CD8-positive, alpha-beta memory T cell (primary cell): Measurements from ENCODE around the gene ITPR2. TPM values are rescaled to one million over a fixed set of nuclear protein-coding genes. Genes with fewer than 3 reads are reported as not detected.
A peak's percentile ranks its signal among the peaks of the same experiment; 100 is the strongest.

Experiments used
- CTCF ChIA-PET: fragments of 350-600 bp; sonication (Branson Sonifier 250); formaldehyde crosslinking; loops from one replicate; lab custom pipeline; 2021; ENCODE audit warnings: antibody characterized with exemption; lab: Charles Lee
- POLR2A ChIA-PET: fragments of 350-600 bp; sonication (Branson Sonifier 250); formaldehyde crosslinking; loops from one replicate; lab custom pipeline; 2021; ENCODE audit warnings: antibody characterized with exemption; lab: Charles Lee
- DNase-seq, 5 donors: peaks; one replicate each; pipeline versions ENCODE4 v3.0.0 to v3.0.0-alpha.2; 2020 to 2022; ENCODE audit warnings: mixed read lengths in 1 of 5
- H3K27ac ChIP-seq: one replicate; pipeline ENCODE4 v1.7.0; 2013; ENCODE audit warnings: low read depth, mild to moderate bottlenecking, low read length, moderate library complexity
- H3K27me3 ChIP-seq: 2 replicates; pipeline ENCODE4 v1.7.0; 2013; ENCODE audit warnings: low read length, mild to moderate bottlenecking; ENCODE audit not compliant: insufficient read depth, poor library complexity, severe bottlenecking
- H3K36me3 ChIP-seq: 2 replicates; pipeline ENCODE4 v1.7.0; 2013; ENCODE audit warnings: mild to moderate bottlenecking, low read length, moderate library complexity; ENCODE audit not compliant: insufficient read depth
- H3K4me1 ChIP-seq: 2 replicates; pipeline ENCODE4 v1.7.0; 2013; ENCODE audit warnings: mild to moderate bottlenecking, low read length, moderate library complexity; ENCODE audit not compliant: insufficient read depth
- H3K4me3 ChIP-seq: 2 replicates; pipeline ENCODE4 v1.7.0; 2013; ENCODE audit warnings: mild to moderate bottlenecking, low read length
- H3K9me3 ChIP-seq: 2 replicates; pipeline ENCODE4 v1.7.0; 2013; ENCODE audit warnings: mild to moderate bottlenecking, low read length
- H3K27ac Mint-ChIP-seq, 8 donors: one replicate each; pipeline ENCODE4 v1.8.0; 2020 to 2021; ENCODE audit warnings: mixed read lengths in 8 of 8, mild to moderate bottlenecking in 6 of 8, inconsistent platforms in 3 of 8, moderate library complexity in 3 of 8
- H3K27me3 Mint-ChIP-seq, 2 donors: one replicate each; pipeline ENCODE4 v1.8.0; 2020 to 2021; ENCODE audit warnings: mixed read lengths in 2 of 2, mild to moderate bottlenecking in 1 of 2, moderate library complexity in 1 of 2
- H3K36me3 Mint-ChIP-seq, 3 donors: one replicate each; pipeline ENCODE4 v1.8.0; 2020 to 2021; ENCODE audit warnings: mixed read lengths in 3 of 3, inconsistent platforms in 1 of 3, mild to moderate bottlenecking in 1 of 3
- H3K4me1 Mint-ChIP-seq, 3 donors: one replicate each; pipeline ENCODE4 v1.8.0; 2020 to 2021; ENCODE audit warnings: mixed read lengths in 3 of 3, inconsistent platforms in 1 of 3, mild to moderate bottlenecking in 1 of 3
- H3K4me3 Mint-ChIP-seq, 7 donors: one replicate each; pipeline ENCODE4 v1.8.0; 2020 to 2021; ENCODE audit warnings: mixed read lengths in 7 of 7, mild to moderate bottlenecking in 6 of 7, moderate library complexity in 4 of 7, inconsistent platforms in 2 of 7
- H3K9me3 Mint-ChIP-seq, 5 donors: one replicate each; pipeline ENCODE4 v1.8.0; 2020 to 2022; ENCODE audit warnings: mixed read lengths in 5 of 5, mild to moderate bottlenecking in 3 of 5, moderate library complexity in 2 of 5, inconsistent platforms in 1 of 5
- polyA plus RNA-seq: library from polyadenylated mRNA; unstranded; fragments of 300-500 nt; fragmentation: Illumina TruSeq; gene quantifications from one replicate; pipeline ENCODE4 v1.2.3, GENCODE V29; 2021
- total RNA-seq, 2 experiments: library from RNA; stranded (reverse); gene quantifications; one replicate each; pipeline ENCODE4 v1.2.3, GENCODE V29; 2021

The ITPR2 gene
- total and polyA plus RNA-seq, 3 experiments from 2014 or later: 13.0 to 29.4 (median 24.0) TPM

DNA sequence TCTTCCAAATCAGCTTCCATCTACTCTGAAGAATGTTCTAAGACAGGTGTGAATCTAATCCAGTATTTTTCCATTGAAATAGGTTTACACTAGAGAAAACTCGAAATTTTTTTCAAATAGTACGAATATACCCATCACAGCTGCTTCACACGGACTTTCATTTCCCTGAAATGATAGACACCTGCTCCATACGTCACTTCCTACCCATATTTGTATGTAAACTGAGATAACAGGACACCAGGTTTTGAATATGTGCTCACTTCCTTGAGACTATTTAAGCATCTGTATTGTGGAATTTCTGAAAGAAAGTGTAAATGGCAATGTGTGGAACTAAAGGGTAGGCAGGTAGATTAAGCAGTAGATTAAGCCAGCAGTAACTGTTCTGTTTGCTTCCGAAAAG, 13.4 kb upstream of the ITPR2 start:
- H3K4me3 ChIP-seq: no peak overlapping the region
- Mint-ChIP-seq H3K4me3 (no peak overlapping the region), H3K36me3 (no peaks in the 10 kb centered on the region), H3K4me1 (no peaks in the 10 kb centered on the region), H3K27me3 (peaks cover 5 to 10% of the 10 kb centered on the region in 2 donors), H3K27ac (no peak overlapping the region), H3K9me3 (no peaks in the 10 kb centered on the region)
- H3K9me3 ChIP-seq: no peaks in the 10 kb centered on the region
- ChIA-PET POLR2A (no interaction called here), CTCF (interaction anchor here (0.7 to 1.5 kb wide), 3 partner anchors 13 to 169 kb away, joined by 3 to 5 read pairs (median 4); partner anchors contain the start of gene ITPR2)
- no peaks in the 10 kb centered on the region for H3K4me1 ChIP-seq
- no peaks in the 10 kb centered on the region for H3K27me3 ChIP-seq
- no peak for DNase-seq
- no peaks in the 10 kb centered on the region for H3K36me3 ChIP-seq
- no peak overlapping the region for H3K27ac ChIP-seq

DNA sequence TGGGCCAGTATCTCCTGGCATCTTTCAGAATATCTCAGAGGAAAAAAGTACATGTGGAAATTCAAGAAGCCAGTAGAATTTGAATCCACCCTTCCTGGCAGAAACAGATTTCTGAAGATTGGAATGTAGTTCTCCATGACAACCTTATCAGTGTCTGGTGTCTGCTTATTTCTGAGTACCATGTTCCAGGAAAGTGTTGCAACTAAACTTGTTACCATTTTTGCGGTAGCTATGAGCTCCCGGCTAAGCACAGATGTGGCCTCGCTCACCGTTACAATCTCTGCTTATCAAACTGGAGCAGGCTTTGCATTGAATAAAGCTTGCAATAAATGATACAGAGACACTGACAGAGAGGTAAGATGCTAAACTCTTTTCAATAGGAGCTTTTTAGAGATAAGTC, 13.0 kb upstream of the ITPR2 start:
- POLR2A ChIA-PET: no interaction called here
- Histone ChIP-seq H3K9me3 (no peaks in the 10 kb centered on the region), H3K4me3 (no peak overlapping the region), H3K27me3 (no peaks in the 10 kb centered on the region), H3K27ac (no peak overlapping the region), H3K4me1 (no peaks in the 10 kb centered on the region), H3K36me3 (no peaks in the 10 kb centered on the region)
- H3K27me3 Mint-ChIP-seq: peaks cover 5 to 10% of the 10 kb centered on the region in 2 donors
- no peaks in the 10 kb centered on the region for H3K9me3 Mint-ChIP-seq
- no peak overlapping the region for H3K27ac Mint-ChIP-seq
- DNase-seq: no peak
- CTCF ChIA-PET: interaction anchor here (0.7 to 1.5 kb wide), 3 partner anchors 13 to 169 kb away, joined by 3 to 5 read pairs (median 4); partner anchors contain the start of gene ITPR2
- H3K4me1 Mint-ChIP-seq: no peaks in the 10 kb centered on the region
- no peaks in the 10 kb centered on the region for H3K36me3 Mint-ChIP-seq
- H3K4me3 Mint-ChIP-seq: no peak overlapping the region

GRCh38 chr12:26845057-26845666, 12.2 kb upstream of the ITPR2 start:
- POLR2A ChIA-PET: no interaction called here
- no peaks in the 10 kb centered on the region for H3K36me3 Mint-ChIP-seq
- Histone ChIP-seq H3K27ac (no peak overlapping the region), H3K36me3 (no peaks in the 10 kb centered on the region), H3K4me1 (no peaks in the 10 kb centered on the region), H3K9me3 (no peaks in the 10 kb centered on the region), H3K4me3 (no peak overlapping the region), H3K27me3 (no peaks in the 10 kb centered on the region)
- peak overlapping the region in 1 of 7 donors; percentile 32 for H3K4me3 Mint-ChIP-seq
- no peaks in the 10 kb centered on the region for H3K9me3 Mint-ChIP-seq
- no peak overlapping the region for H3K27ac Mint-ChIP-seq
- CTCF ChIA-PET: interaction anchor here (1.1 to 1.5 kb wide), 3 partner anchors 12 to 170 kb away, joined by 3 to 6 read pairs (median 4); partner anchors contain the start of gene ITPR2
- H3K27me3 Mint-ChIP-seq: peaks cover 5 to 10% of the 10 kb centered on the region in 2 donors
- H3K4me1 Mint-ChIP-seq: no peaks in the 10 kb centered on the region
- DNase-seq: peak in 1 of 5 donors; percentile 15

- ChIA-PET POLR2A (no interaction called here), CTCF (interaction anchor here (0.7 to 1.1 kb wide), 2 partner anchors 10 to 41 kb away, joined by 3 to 5 read pairs; partner anchors contain the start of gene ITPR2)
- H3K9me3 ChIP-seq: no peaks in the 10 kb centered on the region
- H3K4me3 Mint-ChIP-seq: no peak overlapping the region
- no peak overlapping the region for H3K4me3 ChIP-seq
- H3K27me3 Mint-ChIP-seq: peaks cover 5% of the 10 kb centered on the region in 2 donors
- no peak overlapping the region for H3K27ac Mint-ChIP-seq
- no peak overlapping the region for H3K27ac ChIP-seq
- no peaks in the 10 kb centered on the region for H3K4me1 ChIP-seq
- no peaks in the 10 kb centered on the region for H3K9me3 Mint-ChIP-seq
- H3K27me3 ChIP-seq: no peaks in the 10 kb centered on the region
- H3K4me1 Mint-ChIP-seq: no peaks in the 10 kb centered on the region
- DNase-seq: no peak
- H3K36me3 Mint-ChIP-seq: no peaks in the 10 kb centered on the region
- no peaks in the 10 kb centered on the region for H3K36me3 ChIP-seq
Observed at GRCh38 chr12:26843311-26843710, 10.3 kb upstream of the ITPR2 start.

GRCh38 chr12:26841085-26841484, 8.1 kb upstream of the ITPR2 start:
- no peak overlapping the region for H3K27ac ChIP-seq
- H3K9me3 Mint-ChIP-seq: no peaks in the 10 kb centered on the region
- no peak for DNase-seq
- POLR2A ChIA-PET: no interaction called here
- no peaks in the 10 kb centered on the region for H3K4me1 Mint-ChIP-seq
- H3K4me3 ChIP-seq: no peak overlapping the region
- peaks cover 0 to 2% of the 10 kb centered on the region in 2 donors for H3K27me3 Mint-ChIP-seq
- H3K4me1 ChIP-seq: no peaks in the 10 kb centered on the region
- CTCF ChIA-PET: interaction anchor here (1.2 to 1.7 kb wide), 2 partner anchors 44 to 175 kb away, joined by 4 read pairs; no protein-coding TSS in a partner anchor
- no peak overlapping the region for H3K27ac Mint-ChIP-seq
- no peaks in the 10 kb centered on the region for H3K27me3 ChIP-seq
- H3K4me3 Mint-ChIP-seq: no peak overlapping the region
- no peaks in the 10 kb centered on the region for H3K36me3 Mint-ChIP-seq
- H3K9me3 ChIP-seq: no peaks in the 10 kb centered on the region
- no peaks in the 10 kb centered on the region for H3K36me3 ChIP-seq

DNA sequence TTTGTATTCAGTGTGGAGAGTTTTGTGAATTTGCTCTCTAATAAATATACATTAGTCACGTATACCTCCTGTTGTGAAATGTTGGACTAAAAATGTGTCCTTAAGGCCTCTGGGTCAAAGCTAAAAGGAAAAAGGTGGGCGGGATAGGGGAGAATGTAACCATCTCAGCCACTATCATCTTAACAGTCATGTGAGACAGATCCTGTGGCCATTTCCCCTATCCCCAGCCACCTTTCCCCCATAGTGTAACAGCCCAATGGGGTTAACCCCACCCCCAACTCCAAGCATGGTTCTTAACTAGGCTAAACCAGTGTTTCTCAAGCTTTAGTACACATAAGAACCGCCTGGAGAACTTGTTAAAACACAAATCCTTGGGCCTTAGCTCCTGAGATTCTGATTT, 6.5 kb upstream of the ITPR2 start:
- no peak overlapping the region for H3K27ac Mint-ChIP-seq
- no peaks in the 10 kb centered on the region for H3K36me3 Mint-ChIP-seq
- ChIA-PET CTCF (interaction anchor here (1.0 kb wide), 1 partner anchor 174 kb away, joined by 3 read pairs; the partner anchor contains the start of gene TM7SF3), POLR2A (no interaction called here)
- H3K4me3 Mint-ChIP-seq: peak overlapping the region in 1 of 7 donors; percentile 50
- no peak for DNase-seq
- no peaks in the 10 kb centered on the region for H3K4me1 Mint-ChIP-seq
- no peaks in the 10 kb centered on the region for H3K27me3 ChIP-seq
- H3K36me3 ChIP-seq: no peaks in the 10 kb centered on the region
- no peak overlapping the region for H3K27ac ChIP-seq
- no peaks in the 10 kb centered on the region for H3K4me1 ChIP-seq
- no peaks in the 10 kb centered on the region for H3K9me3 Mint-ChIP-seq
- H3K4me3 ChIP-seq: no peak overlapping the region
- no peaks in the 10 kb centered on the region for H3K27me3 Mint-ChIP-seq
- H3K9me3 ChIP-seq: no peaks in the 10 kb centered on the region

GRCh38 chr12:26838888-26839416, 6.0 kb upstream of the ITPR2 start:
- H3K4me3 ChIP-seq: no peak overlapping the region
- Mint-ChIP-seq H3K4me1 (peaks cover 2 to 4% (median 4%) of the 10 kb centered on the region in 3 donors), H3K27ac (no peak overlapping the region), H3K36me3 (peaks cover 0 to 1% (median 0%) of the 10 kb centered on the region in 3 donors), H3K4me3 (peak overlapping the region in 1 of 7 donors; percentile 50), H3K9me3 (no peaks in the 10 kb centered on the region), H3K27me3 (no peaks in the 10 kb centered on the region)
- no peaks in the 10 kb centered on the region for H3K36me3 ChIP-seq
- peaks cover 3% of the 10 kb centered on the region for H3K4me1 ChIP-seq
- H3K27me3 ChIP-seq: no peaks in the 10 kb centered on the region
- no peak overlapping the region for H3K27ac ChIP-seq
- ChIA-PET CTCF (interaction anchor here (1.0 kb wide), 1 partner anchor 175 kb away, joined by 3 read pairs; the partner anchor contains the start of gene TM7SF3), POLR2A (no interaction called here)
- no peak for DNase-seq
- H3K9me3 ChIP-seq: no peaks in the 10 kb centered on the region

- Mint-ChIP-seq H3K4me1 (peaks cover 16 to 20% (median 19%) of the 10 kb centered on the region in 3 donors), H3K9me3 (no peaks in the 10 kb centered on the region), H3K4me3 (peak overlapping the region in 1 of 7 donors; percentile 69), H3K36me3 (peaks cover 0 to 15% (median 0%) of the 10 kb centered on the region in 3 donors), H3K27me3 (no peaks in the 10 kb centered on the region), H3K27ac (peak overlapping the region in 1 of 8 donors; percentile 21)
- Histone ChIP-seq H3K36me3 (no peaks in the 10 kb centered on the region), H3K27me3 (no peaks in the 10 kb centered on the region), H3K4me1 (peaks cover 10% of the 10 kb centered on the region), H3K4me3 (no peak overlapping the region), H3K27ac (no peak overlapping the region), H3K9me3 (no peaks in the 10 kb centered on the region)
- ChIA-PET POLR2A (no interaction called here), CTCF (no interaction called here)
- no peak for DNase-seq
Observed at GRCh38 chr12:26836201-26836600, 3.2 kb upstream of the ITPR2 start.
